H9 (cell line): ENCODE results near the gene PHLDA1. TPM values are rescaled to one million over a fixed set of nuclear protein-coding genes. Genes with fewer than 3 reads are reported as not detected.

Experiments used
- DNase-seq: peaks from one replicate; pipeline ENCODE4 v3.0.0-alpha.2; 2017
- H2AFZ ChIP-seq: one replicate; pipeline ENCODE4 v1.6.1; 2013; ENCODE audit warnings: mild to moderate bottlenecking, low read length, control low read depth, moderate library complexity
- H2AK5ac ChIP-seq: 2 replicates; pipeline ENCODE4 v1.6.1; 2013; ENCODE audit warnings: low read length, control low read depth, mixed read lengths; ENCODE audit not compliant: insufficient read length
- H2BK120ac ChIP-seq: one replicate; pipeline ENCODE4 v1.6.1; 2013; ENCODE audit warnings: low read depth, mild to moderate bottlenecking, low read length, control low read depth, inconsistent platforms; ENCODE audit not compliant: poor library complexity, severe bottlenecking
- H2BK12ac ChIP-seq: 2 replicates; pipeline ENCODE4 v1.6.1; 2013; ENCODE audit warnings: low read length, control low read depth, mixed read lengths, low read depth; ENCODE audit not compliant: insufficient read length
- H2BK15ac ChIP-seq: 2 replicates; pipeline ENCODE4 v1.6.1; 2013; ENCODE audit warnings: low read depth, low read length, control low read depth
- H2BK20ac ChIP-seq: one replicate; pipeline ENCODE4 v1.6.1; 2013; ENCODE audit warnings: low read depth, mild to moderate bottlenecking, low read length, control low read depth, inconsistent platforms; ENCODE audit not compliant: poor library complexity, severe bottlenecking
- H2BK5ac ChIP-seq: 2 replicates; pipeline ENCODE4 v1.6.1; 2013; ENCODE audit warnings: low read length, control low read depth, mixed read lengths; ENCODE audit not compliant: insufficient read length
- H3K14ac ChIP-seq: 2 replicates; pipeline ENCODE4 v1.6.1; 2013; ENCODE audit warnings: low read length, control low read depth; ENCODE audit not compliant: insufficient read depth
- H3K18ac ChIP-seq: 2 replicates; pipeline ENCODE4 v1.6.1; 2013; ENCODE audit warnings: low read depth, mild to moderate bottlenecking, mixed read lengths, low read length, control low read depth; ENCODE audit not compliant: insufficient read length
- H3K23ac ChIP-seq: 2 replicates; pipeline ENCODE4 v1.6.1; 2013; ENCODE audit warnings: low read length, control low read depth, mixed read lengths, low read depth; ENCODE audit not compliant: insufficient read length
- H3K23me2 ChIP-seq: 2 replicates; pipeline ENCODE4 v1.6.1; 2013; ENCODE audit warnings: low read depth, mild to moderate bottlenecking, mixed read lengths, low read length, control low read depth; ENCODE audit not compliant: insufficient read length, poor library complexity, severe bottlenecking
- H3K27ac ChIP-seq: 2 replicates; pipeline ENCODE4 v1.5.1; 2013; ENCODE audit warnings: low read length, control low read depth, mixed read lengths, low read depth; ENCODE audit not compliant: insufficient read length
- H3K27me3 ChIP-seq: 2 replicates; pipeline ENCODE4 v1.6.1; 2013; ENCODE audit warnings: low read length, control low read depth, inconsistent platforms; ENCODE audit not compliant: insufficient read depth
- H3K4ac ChIP-seq: 2 replicates; pipeline ENCODE4 v1.6.1; 2013; ENCODE audit warnings: low read depth, mild to moderate bottlenecking, control low read depth, inconsistent platforms, low read length, moderate library complexity
- H3K4me1 ChIP-seq: 2 replicates; pipeline ENCODE4 v1.6.1; 2013; ENCODE audit warnings: low read length, control low read depth, inconsistent platforms; ENCODE audit not compliant: insufficient read depth
- H3K4me2 ChIP-seq: 2 replicates; pipeline ENCODE4 v1.6.1; 2013; ENCODE audit warnings: low read length, control low read depth, mixed read lengths; ENCODE audit not compliant: insufficient read length, insufficient read depth
- H3K56ac ChIP-seq: 2 replicates; pipeline ENCODE4 v1.6.1; 2013; ENCODE audit warnings: low read depth, mild to moderate bottlenecking, mixed read lengths, low read length, control low read depth; ENCODE audit not compliant: insufficient read length
- H3K79me1 ChIP-seq: 2 replicates; pipeline ENCODE4 v1.6.1; 2013; ENCODE audit warnings: low read depth, mild to moderate bottlenecking, moderate library complexity, low read length, control low read depth, inconsistent platforms; ENCODE audit not compliant: insufficient read depth, poor library complexity, severe bottlenecking
- H3K79me2 ChIP-seq: 2 replicates; pipeline ENCODE4 v1.6.1; 2013; ENCODE audit warnings: low read length, control low read depth, inconsistent platforms; ENCODE audit not compliant: insufficient read depth
- H3K9ac ChIP-seq: 2 replicates; pipeline ENCODE4 v1.6.1; 2013; ENCODE audit warnings: low read length, control low read depth, mixed read lengths; ENCODE audit not compliant: insufficient read length; ENCODE audit errors: extremely low read depth
- H3K9me3 ChIP-seq: one replicate; pipeline ENCODE4 v1.6.1; 2013; ENCODE audit warnings: low read depth, low read length, inconsistent platforms; ENCODE audit not compliant: control insufficient read depth
- H3T11ph ChIP-seq: one replicate; pipeline ENCODE4 v1.6.1; 2013; ENCODE audit warnings: mild to moderate bottlenecking, low read length, control low read depth, inconsistent platforms
- H4K20me1 ChIP-seq: one replicate; pipeline ENCODE4 v1.6.1; 2013; ENCODE audit not compliant: control insufficient read depth, insufficient read length, insufficient read depth
- H4K5ac ChIP-seq: 2 replicates; pipeline ENCODE4 v1.6.1; 2013; ENCODE audit warnings: low read depth, mild to moderate bottlenecking, mixed read lengths, low read length, control low read depth; ENCODE audit not compliant: insufficient read length
- H4K8ac ChIP-seq: replicated peaks from 2 replicates; pipeline ENCODE4 v1.6.1; 2013; ENCODE audit warnings: low read length, control low read depth, mixed read lengths, low read depth; ENCODE audit not compliant: insufficient read length
- H4K91ac ChIP-seq: 2 replicates; pipeline ENCODE4 v1.6.1; 2013; ENCODE audit warnings: low read depth, mild to moderate bottlenecking, moderate library complexity, mixed read lengths, low read length, control low read depth; ENCODE audit not compliant: insufficient read length
- H3K27ac Mint-ChIP-seq, 3 experiments: 2 replicates in 2 of 3; 3 replicates in 1 of 3; pipeline ENCODE4 v1.8.0; 2020 to 2021; ENCODE audit warnings: mixed read lengths in 3 of 3, mild to moderate bottlenecking in 1 of 3, moderate library complexity in 1 of 3
- H3K27me3 Mint-ChIP-seq: 2 replicates; pipeline ENCODE4 v1.8.0; 2021; ENCODE audit warnings: low read depth, mild to moderate bottlenecking, moderate library complexity, mixed read lengths
- H3K36me3 Mint-ChIP-seq, 3 experiments: 2 replicates in 2 of 3; 3 replicates in 1 of 3; pipeline ENCODE4 v1.8.0; 2020 to 2021; ENCODE audit warnings: low read depth in 3 of 3, mixed read lengths in 3 of 3; ENCODE audit not compliant: insufficient read depth in 1 of 3
- H3K4me1 Mint-ChIP-seq, 2 experiments: 2 replicates each; pipeline ENCODE4 v1.8.0; 2020; ENCODE audit warnings: mixed read lengths in 2 of 2
- H3K4me3 Mint-ChIP-seq, 2 experiments: 2 replicates in 1 of 2; 3 replicates in 1 of 2; pipeline ENCODE4 v1.8.0; 2020 to 2021; ENCODE audit warnings: mild to moderate bottlenecking in 2 of 2, mixed read lengths in 2 of 2, moderate library complexity in 1 of 2
- H3K9me3 Mint-ChIP-seq, 2 experiments: 2 replicates in 1 of 2; 3 replicates in 1 of 2; pipeline ENCODE4 v1.8.0; 2020; ENCODE audit warnings: mild to moderate bottlenecking in 2 of 2, mixed read lengths in 2 of 2, moderate library complexity in 1 of 2
- CTCF ChIP-seq: fragments of 200-600 bp; sonication (generic); conservative IDR thresholded peaks from 3 replicates; pipeline ENCODE4 v1.8.0; 2021; ENCODE audit warnings: antibody characterized with exemption, mild to moderate bottlenecking
- total RNA-seq: library from RNA; stranded (reverse); gene quantifications from 2 replicates; pipeline ENCODE4 v1.2.1, GENCODE V29; 2021

Gene PHLDA1
- total RNA-seq, 1 experiment from 2014 or later, result 106 TPM

- Histone ChIP-seq H4K20me1 (no peaks in the 10 kb centered on the region), H3K56ac (no peak overlapping the region), H3K27me3 (no peaks in the 10 kb centered on the region), H2BK12ac (no peak overlapping the region), H3T11ph (no peak overlapping the region), H3K18ac (no peak overlapping the region), H3K23me2 (no peaks in the 10 kb centered on the region), H4K8ac (no peak overlapping the region), H3K4ac (no peak overlapping the region), H4K91ac (no peak overlapping the region), H3K27ac (no peak overlapping the region), H3K79me1 (peaks cover 5% of the 10 kb centered on the region), H3K14ac (no peak overlapping the region), H2AFZ (no peak overlapping the region), H2BK120ac (no peak overlapping the region), H4K5ac (no peak overlapping the region), H3K9ac (no peak overlapping the region), H2BK5ac (no peak overlapping the region), H2BK20ac (no peak overlapping the region), H3K4me2 (no peak overlapping the region), H2BK15ac (no peak overlapping the region), H3K9me3 (no peaks in the 10 kb centered on the region), H3K23ac (no peak overlapping the region), H3K79me2 (peaks cover 52% of the 10 kb centered on the region; the same call in 1 of the 2 replicates), H3K4me1 (no peaks in the 10 kb centered on the region; the same call in 1 of the 2 replicates), H2AK5ac (no peak overlapping the region)
- peak overlapping the region in 1 of 3 experiments; percentile 4; a peak in 1 of 7 replicates for H3K27ac Mint-ChIP-seq
- no peaks in the 10 kb centered on the region for H3K27me3 Mint-ChIP-seq
- H3K4me1 Mint-ChIP-seq, result peaks cover 51 to 58% of the 10 kb centered on the region in 2 experiments
- peaks cover 3% of the 10 kb centered on the region in 2 experiments; a peak in 2 of 5 replicates for H3K9me3 Mint-ChIP-seq
- H3K4me3 Mint-ChIP-seq, result no peak overlapping the region
- no peak for DNase-seq
- peaks cover 57 to 85% (median 79%) of the 10 kb centered on the region in 3 experiments for H3K36me3 Mint-ChIP-seq
- TF ChIP-seq CTCF, result no peak
These were observed 37.8 kb upstream of the PHLDA1 start for GRCh38 chr12:76069339-76069738.
